Urothelium cell line (cell line): ENCODE data around the gene VPS41.
"Not testable (repeated sequence)": the region's sequence is repeated elsewhere in the genome, so short reads cannot be mapped to it uniquely, and the experiment has no call there.

Source experiments
- DNase-seq: peaks from one replicate; pipeline ENCODE4 v3.0.0; 2011; ENCODE audit warnings: low spot score, mixed read lengths
- FAIRE-seq: peaks from 2 replicates; lab custom pipeline; 2011; peaks lifted over from hg19 to GRCh38; lab: Jason Lieb, UNC

Gene VPS41

DNA sequence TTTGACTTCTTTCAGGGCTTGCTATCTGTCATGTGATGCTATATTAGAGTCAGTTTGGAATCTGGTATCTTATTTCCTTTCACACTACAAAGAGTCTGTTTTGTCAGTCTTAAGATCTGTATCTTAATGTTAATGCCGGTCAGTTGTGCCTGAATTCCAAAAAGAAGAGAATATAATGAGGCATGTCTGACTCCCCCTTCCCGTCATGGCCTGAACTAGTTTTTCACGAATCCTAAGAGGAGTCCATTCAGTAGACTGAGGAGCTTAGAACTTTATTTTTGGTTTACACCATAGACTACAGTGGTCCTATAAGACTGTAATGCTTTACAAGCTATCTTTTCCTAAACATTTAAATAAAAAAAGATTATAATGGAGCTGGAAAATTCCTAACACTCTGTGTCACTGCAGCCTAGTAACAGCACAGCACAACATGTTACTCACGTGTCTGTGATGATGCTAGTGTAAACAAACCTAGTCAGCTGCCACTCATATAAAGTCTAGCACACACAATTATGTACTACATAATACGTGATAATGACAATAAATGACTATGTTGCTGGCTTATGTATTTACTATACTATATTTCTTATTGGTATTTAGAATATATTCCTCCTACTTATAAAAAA lies 50.6 kb downstream of the VPS41 start:
- FAIRE-seq (no peak), DNase-seq (no peak)

DNA sequence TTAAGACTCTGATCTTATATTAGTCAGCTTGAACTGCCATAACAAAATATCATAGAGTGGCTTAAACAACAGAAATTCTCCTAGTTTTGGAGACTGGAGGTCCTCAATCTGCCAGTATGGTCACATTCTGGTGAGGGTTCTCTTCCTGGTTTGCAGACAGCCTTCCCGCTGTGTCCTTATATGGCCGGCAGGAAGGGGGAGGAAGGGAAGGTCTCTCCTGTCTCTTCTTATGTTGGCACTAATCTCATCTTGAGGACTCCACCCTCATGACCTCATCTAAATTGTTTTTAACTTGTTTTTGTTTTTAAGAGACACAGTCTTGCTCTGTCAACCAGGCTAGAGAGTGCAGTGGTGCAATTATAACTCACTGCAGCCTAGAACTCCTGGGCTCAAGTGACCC lies 53.1 kb downstream of the VPS41 start:
- FAIRE-seq (no peak), DNase-seq (no peak)

DNA sequence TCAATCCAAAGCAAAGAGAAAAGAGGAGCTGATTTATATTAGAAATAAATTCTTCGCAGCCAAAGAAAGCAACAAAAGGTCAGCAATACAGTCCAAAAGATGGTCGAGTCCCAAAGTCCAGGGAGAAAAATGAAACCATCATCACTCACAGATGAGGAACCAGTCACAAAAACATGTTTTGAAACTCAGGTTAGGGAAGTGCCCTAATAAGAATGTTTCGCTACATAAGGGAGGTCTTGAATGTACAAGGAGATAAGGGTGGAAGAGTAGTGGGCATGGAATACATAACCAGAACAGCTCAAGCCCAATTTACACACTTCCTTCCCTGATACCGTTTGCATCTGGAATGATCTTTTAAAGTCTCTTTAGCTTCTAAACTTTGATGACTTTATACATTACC lies 53.6 kb downstream of the VPS41 start:
- FAIRE-seq (no peak), DNase-seq (no peak)

DNA sequence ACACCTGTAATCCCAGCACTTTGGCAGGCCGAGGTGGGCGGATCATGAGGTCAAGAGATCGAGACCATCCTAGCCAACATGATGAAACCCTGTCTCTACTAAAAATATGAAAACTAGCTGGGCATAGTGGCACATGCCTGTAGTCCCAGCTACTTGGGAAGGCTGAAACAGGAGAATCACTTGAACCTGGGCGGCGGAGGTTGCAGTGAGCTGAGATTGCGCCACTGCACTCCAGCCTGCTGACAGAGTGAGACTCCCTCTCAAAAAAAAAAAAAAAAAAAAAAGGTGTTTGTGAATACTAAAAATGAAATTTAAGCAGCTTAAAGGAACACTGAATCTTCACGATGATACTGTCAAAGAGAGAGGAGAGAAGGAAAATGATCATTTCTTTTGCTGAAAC lies 54.0 kb downstream of the VPS41 start:
- not testable (repeated sequence) for FAIRE-seq, DNase-seq

DNA sequence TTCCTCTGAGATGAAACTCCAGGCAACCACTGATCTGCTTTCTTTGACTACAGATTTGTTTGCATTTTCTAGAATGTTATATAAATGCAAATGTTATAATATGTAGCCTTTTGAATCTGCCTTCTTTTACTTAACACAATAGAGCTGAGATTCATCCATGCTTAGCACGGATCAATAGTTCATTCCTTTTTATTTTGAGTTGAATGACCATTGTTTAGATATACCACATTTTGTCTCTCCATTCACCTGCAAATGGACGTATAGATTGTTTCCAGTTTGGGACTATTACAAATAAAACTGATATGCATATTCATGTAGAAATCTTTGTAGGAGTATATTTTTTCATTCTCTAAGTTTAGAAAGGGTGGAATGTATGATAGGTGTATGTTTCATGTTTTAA lies 57.7 kb downstream of the VPS41 start:
- FAIRE-seq: no peak
- DNase-seq: no peak

DNA sequence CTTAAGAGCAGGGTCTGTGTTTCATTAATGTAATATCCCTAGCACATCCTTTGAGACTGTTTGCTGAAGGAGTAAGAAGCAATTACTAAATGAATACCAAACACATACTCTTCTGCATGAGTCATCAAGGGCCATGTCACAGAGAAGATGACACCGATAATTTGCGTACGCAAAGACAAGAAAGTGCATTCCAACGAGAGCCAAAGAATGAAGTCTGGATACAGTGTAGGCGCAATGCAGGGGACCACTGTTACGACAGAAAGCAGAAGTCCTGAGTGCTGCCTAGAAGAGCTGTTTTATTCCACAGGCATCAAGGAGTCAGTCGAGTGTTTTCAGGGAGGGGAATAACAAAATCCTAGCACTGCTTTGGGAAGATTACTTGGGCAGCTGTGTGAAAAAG lies 62.7 kb downstream of the VPS41 start:
- FAIRE-seq (no peak), DNase-seq (peak; percentile 18)

DNA sequence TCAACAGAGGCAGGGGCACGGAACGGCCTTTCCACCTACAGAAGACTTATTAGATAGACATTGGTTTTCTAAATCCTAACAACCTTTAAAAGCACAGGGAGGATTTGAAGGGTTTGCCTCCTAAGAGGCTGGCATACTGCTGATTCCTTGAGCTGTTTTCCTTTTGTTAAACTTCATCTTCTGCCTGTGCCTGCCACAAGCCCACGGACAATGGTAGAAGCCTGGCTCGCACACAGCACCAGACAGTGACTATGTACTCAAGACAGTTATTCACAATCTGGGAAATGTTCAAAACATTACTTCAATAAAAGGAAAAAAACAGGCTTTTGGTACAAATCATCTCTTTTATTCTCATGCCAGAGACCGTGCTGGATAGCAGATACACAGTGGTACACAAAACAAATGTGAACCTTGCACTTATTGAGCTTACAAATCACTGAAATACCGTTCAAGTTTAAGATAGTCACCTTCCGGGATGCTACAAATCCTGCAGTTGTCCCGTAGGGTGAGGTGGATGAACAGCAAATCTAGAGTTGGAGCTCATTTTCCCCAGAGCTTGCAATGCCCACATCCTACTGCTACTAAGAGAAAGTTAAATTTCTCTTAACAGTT lies 63.9 kb downstream of the VPS41 start:
- FAIRE-seq (no peak), DNase-seq (no peak)

DNA sequence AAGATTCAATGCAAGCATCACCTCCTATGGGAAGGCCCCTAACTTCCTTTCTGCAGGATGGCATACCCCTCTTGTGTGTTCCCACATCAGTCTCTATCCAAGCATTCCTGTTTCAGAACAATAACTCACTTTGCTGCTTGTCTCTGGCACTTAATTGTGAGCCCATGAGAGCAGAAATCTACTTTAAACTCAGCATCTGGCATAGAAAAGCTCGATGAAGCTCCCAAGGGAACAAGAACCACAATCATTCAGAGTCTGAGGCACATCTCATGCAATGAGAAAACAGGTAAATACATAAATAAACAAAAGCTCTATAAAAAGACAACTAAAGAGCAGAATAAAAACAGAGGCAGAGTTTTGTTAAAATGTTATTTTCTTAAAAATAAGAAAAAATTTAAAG lies 66.2 kb downstream of the VPS41 start:
- FAIRE-seq: no peak
- no peak for DNase-seq

DNA sequence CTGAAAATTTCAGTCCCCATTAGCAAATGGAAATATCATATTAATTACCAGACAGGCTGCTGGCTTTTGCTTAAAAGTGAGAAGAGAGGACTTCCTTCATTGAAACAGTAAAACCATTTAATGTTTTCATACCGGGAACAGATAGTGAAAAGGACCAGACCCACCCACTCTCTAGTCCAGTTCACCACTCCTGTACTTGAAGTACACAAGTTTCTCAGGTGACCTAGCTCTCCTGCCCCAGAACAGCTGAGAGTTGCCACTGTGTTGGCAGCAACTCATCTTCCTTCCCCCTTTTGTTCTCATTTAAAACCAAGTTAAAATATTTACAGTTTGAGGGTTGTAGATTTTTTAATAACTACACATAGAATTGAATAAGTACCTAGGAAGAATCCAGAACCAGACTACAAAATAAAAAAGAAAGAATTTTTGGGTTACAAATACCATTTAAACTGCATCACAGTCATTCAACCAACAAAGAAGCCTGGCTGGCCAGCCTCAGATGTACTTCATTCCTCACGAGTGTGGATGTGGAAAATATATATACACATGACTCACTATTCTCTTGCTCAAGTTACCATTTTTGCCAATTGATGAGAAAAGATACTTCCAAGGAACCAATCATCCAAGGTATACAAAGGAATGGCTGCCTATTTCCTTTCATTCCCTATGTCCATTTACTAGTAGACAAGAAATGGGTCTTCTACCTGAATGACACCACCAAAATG lies 68.1 kb downstream of the VPS41 start:
- FAIRE-seq: no peak

DNA sequence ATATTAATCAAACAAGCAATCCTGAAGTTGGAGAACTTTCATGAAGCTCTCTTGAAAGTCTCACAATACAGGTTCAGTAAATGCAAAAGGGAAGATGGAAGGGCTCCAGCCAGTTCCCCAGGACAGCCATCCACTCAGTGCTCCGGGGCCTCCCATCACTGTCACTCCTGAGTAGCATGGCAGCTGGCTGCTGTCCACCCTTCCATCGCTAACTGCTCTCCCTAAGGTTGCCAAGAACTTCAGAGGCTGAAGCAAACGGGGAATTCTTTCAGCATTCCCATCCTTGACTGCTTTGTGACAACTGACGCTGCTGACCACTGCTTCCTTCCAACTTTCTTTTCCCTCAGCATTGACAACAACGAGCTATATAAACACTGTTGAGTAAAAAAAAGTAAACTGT lies 69.1 kb downstream of the VPS41 start:
- no peak for FAIRE-seq
- no peak for DNase-seq

More for the DNA sequence above, 68.1 kb downstream of the VPS41 start:
- DNase-seq: peak; percentile 9

DNA sequence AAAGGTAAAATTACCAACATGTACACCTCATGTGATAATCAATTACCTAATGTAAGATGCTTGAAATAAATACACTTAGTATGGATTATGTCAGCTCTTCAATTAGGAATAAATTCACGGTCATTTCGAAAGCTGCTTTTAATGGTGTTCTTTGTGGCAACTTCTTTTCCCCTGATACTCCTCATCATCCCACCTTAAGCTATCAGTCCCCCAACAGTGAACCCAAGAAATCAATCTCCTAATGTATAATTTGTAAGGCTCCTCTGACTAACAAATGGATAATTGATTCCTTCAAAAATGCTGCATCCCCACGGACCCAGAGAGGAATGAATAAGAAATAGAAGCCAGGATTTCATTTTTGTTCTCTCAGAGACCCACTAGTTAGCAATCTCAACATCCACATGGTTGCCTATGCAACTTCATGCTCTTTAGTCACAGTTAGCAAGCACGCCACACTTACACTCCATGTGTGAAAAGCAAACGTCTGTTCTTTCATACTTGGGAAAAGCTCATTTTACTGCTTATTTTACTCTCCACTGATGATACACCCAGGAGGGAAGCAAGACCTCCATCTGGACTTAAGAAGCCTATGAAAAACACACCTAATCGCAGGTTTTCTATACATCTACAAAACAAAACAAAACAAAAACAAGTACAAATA lies 70.1 kb downstream of the VPS41 start:
- DNase-seq (no peak), FAIRE-seq (no peak)

DNA sequence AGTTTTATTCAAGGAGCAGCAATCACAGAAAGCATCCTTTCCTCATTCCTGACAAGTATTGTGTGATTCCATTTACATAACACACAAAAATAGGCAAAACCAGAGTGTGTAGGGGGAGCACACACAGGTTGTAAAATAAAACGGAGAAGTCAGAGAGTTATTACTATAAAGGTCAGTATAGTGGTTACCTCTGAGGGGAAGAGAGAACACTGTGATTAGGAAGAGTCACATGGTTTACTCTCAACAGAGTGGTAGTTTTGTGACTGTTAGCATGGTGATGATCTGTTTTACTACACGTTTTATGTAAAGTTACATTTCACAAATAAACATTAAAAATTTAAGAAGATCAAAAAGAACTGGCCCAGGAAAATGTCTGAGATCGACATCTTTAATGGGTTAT lies 74.6 kb downstream of the VPS41 start:
- DNase-seq: no peak
- peak; percentile 65 for FAIRE-seq

DNA sequence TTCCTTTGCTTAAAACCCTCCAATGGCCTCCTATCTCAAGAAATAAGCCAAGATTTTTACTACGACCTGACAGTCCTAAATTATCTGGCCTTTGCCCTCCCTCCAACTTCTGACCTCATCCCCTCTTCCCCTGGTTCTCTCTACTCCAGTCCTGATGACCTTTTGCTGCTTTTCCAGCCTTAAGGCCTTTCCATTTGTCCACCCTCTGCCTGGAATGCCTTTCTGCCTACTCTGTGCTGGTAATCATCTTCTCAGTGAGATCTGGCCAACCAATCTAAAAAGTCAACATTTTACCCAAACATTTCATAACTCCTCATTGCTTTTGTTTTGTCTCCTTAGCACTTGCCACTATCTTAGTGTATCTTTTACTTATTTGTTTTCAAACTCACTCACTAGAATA lies 75.7 kb downstream of the VPS41 start:
- FAIRE-seq (no peak), DNase-seq (no peak)

DNA sequence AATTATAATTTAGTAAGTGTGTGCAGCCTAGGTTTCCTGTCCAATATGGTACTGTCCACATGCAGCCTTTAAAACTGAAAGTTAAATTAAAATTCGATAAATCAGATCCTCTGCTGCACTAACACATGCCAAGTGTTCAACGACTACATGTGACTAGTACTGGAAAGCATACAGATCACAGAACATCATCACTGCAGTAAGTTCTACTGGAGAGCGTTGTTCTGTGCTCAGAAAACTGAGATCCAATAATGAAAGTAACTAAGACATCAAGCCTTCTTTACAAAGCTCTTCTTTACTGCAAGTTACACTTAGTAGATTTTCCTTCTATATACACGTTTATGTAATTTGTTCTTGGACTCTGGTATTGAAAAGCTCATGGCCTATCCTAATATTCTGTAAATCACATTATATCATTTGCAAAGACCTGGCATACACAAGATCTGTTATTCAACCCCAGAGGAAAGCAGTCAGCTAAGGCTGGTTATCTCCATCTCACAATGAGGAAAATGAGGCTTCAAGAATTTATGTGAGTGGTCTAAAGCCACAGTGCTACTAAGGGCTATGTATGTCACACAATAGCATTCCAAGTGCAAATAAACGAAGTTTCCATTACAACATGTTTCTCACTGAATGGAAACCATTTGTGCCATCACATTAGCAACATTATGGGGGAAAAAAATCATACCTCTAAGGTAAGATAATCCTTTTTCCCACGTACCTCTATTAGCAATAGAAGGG lies 77.6 kb downstream of the VPS41 start:
- FAIRE-seq (no peak), DNase-seq (no peak)

DNA sequence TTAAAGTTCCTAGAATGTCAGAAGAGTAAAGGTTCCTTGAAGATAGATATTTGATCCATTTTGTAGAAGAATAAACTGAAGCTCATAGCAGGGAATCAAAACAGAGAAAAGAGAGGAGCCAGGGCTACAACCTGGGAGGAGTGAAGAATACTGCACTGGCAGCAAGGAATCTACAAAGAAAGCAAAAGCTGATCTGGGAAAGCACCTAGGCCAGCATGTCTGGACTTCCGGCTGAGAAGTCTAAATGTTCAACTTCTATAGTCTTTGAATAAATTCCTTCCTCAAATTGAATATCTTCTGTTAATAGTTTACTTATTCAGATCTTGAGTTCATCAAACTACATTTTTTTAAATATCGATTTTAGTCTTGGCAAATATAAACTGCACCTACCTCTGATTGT lies 78.2 kb downstream of the VPS41 start:
- no peak for FAIRE-seq
- no peak for DNase-seq

DNA sequence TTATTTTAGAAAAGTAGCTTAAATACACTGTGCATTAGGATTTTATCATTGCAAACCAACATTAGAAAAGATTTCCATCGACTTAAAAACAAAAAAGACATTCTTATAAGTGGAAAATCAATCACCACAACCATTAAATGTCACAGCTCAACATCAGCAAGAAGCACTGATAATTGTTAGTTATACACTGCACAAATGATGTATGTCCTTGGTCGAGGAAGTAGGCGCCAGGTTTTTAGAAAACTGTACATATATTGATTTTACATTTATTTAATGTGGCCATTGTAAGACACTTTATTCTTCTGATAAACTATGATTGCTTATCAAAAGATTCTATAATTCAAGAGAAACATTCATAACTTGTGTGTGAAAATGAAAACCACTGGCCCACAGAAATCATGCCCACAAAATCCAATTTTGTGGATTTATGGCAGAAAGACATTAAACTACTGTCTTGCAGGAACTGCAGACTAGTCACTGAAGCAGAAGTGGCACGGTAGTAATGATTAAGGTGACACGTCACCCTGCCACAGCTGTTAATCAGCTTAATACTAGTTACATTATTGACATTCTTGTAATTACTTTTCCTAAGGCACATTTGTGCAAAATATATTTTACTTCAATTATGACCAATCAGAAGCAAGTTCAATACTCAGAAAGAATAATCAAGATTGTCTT lies 79.4 kb downstream of the VPS41 start:
- DNase-seq: no peak
- no peak for FAIRE-seq

DNA sequence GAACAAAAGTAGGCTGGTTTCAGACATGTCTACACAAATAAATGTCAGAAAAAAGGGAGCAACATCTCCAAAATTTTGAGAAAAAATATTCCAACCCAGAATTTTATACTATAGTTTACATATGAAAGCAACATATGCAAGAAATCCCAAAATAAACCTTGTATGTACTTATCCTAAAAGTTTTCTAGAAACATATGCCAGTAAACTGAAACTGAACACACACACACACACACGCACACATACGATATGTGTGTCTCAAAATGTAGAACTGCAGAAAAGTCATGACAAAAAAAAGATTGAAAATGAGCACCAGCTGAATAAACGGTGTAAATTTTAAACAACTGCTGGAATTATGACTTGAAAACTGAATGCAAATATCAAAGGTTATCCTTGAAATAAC lies 81.0 kb downstream of the VPS41 start:
- FAIRE-seq: no peak
- DNase-seq: no peak

DNA sequence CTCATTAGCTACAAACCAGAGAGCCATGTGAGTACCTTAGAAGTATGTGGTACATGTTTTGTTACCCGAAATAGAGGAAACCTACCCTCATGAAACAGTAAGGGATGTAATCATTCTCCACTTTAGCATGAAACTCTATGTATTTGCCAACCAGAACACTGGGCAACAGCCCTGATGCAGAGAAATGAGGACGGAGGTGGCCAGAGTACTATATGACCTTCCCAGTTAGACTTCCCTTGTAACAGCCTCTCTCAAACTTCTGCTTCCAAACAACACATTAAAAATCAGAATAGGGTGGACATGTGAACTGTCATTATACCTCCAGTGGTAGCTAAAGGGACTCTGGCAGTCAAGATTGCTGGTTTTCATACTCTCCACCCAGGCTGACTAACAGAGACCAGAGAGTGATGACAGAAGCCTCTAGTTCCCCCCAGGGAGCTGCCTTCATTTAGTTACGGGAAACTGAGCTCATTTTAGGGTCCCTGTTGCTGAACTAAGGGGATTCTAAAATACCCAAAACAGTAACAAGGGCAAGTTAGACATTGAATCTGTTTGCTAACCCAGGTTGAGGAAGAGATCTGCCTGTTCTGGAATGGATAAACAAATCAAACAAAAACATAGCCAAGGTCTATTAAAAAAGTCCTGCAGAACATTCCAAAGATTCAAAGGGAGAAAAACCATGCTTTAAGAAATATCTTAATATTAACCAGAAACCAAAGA lies 83.1 kb downstream of the VPS41 start:
- DNase-seq: no peak
- FAIRE-seq: no peak

DNA sequence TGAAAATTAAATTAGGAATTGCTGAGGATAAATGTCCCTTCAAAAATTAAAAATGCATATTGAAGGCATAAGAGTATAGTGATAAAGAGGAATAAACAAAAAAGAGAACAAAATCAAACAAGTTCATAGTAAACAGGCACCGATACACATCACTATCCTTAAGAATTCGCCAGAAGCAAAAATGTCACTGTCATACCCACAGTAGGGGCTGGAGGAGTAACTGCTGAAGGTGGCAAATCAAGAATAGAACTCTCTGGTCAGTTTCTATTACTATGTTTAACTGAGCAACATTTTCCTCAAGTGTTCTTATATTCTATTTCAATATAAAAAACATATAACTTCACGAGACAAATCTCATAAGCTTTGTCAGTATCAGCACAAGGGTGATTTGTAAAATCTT lies 84.0 kb downstream of the VPS41 start:
- DNase-seq (no peak), FAIRE-seq (no peak)

DNA sequence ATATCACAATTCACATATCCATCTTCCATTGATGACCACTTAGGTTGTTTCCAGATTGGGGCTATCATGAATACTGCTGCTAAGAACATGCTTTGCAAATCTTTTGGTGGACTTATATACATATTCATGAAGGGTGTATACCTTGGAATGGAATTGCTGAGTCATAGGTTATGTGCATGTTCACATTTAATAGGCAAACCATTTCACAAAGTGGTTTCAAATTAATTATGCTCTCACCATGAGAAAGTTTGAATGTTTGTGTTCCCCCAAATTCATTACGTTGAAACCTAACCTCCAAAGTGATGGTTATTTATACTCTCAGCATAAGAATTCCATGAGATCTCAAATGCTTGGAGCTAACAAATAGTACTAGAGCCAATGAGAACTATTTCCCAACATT lies 86.4 kb downstream of the VPS41 start:
- FAIRE-seq: no peak

More for the DNA sequence above, 86.4 kb downstream of the VPS41 start:
- no peak for DNase-seq
